ENCODE results near the gene METTL1.

DNA sequence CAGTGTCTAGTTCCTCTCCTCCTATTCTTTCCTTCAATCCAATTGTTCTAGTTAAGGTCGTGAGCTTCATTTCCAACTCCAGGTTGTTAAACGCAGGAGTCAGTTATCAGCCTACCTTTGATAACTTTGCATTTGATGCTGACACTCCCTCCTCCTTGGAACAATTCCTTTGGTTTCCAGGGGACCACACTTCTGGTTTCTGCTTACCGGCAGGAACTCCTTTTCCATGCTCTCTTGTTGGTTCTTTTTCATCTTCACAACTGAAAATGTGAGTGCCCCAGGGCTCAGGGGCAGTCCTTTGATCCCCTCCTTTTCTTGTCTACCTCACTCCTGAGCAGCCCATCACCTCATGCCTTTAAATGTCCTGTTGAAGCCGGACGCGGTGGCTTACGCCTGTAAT is 5.5 kb upstream of the METTL1 start:
- TF ChIP-seq CTCF (conservative IDR thresholded peaks at IDR 0.05) (no peak), EZH2 (IDR thresholded peaks at IDR 0.05; ENCODE audit: low read depth) (no peak)

Measured in PC-9 (cell line).